Anterior cingulate cortex (tissue), 58 donors: ENCODE measurements around the gene ALG14.
"Not testable (repeated sequence)": the region's sequence is repeated elsewhere in the genome, so short reads cannot be mapped to it uniquely, and the experiment has no call there.

Experiments
- DNase-seq, 58 donors: peaks; one replicate each; lab custom pipeline; 2025; lab: John Stamatoyannopoulos, UW

Gene ALG14

GRCh38 chr1:94962409-94963265 lies 110.1 kb downstream of the ALG14 start:
- peak in 3 of 58 donors; percentile 1 to 2 (median 1) for DNase-seq

GRCh38 chr1:94961988-94962387 lies 110.8 kb downstream of the ALG14 start:
- DNase-seq: no peak

GRCh38 chr1:94961582-94961981 lies 111.2 kb downstream of the ALG14 start:
- DNase-seq: no peak

- no peak for DNase-seq
Measured at GRCh38 chr1:94958081-94958480, 114.7 kb downstream of the ALG14 start.

GRCh38 chr1:94955767-94956632 lies 116.8 kb downstream of the ALG14 start:
- DNase-seq: peak in 1 of 58 donors; percentile 10

- no peak for DNase-seq
Measured at GRCh38 chr1:94954263-94955220, 118.2 kb downstream of the ALG14 start.

GRCh38 chr1:94953746-94954145 lies 119.0 kb downstream of the ALG14 start:
- DNase-seq: no peak

- DNase-seq: no peak
Measured at GRCh38 chr1:94953107-94953506, 119.6 kb downstream of the ALG14 start.

GRCh38 chr1:94952539-94952938 lies 120.2 kb downstream of the ALG14 start:
- no peak for DNase-seq

- DNase-seq: no peak
Measured at GRCh38 chr1:94951509-94952208, 121.1 kb downstream of the ALG14 start.

GRCh38 chr1:94951046-94951445 lies 121.7 kb downstream of the ALG14 start:
- no peak for DNase-seq

- DNase-seq: no peak
Measured at GRCh38 chr1:94949681-94950661, 122.8 kb downstream of the ALG14 start.

GRCh38 chr1:94947437-94947836 lies 125.3 kb downstream of the ALG14 start:
- DNase-seq: no peak

- no peak for DNase-seq
Measured at GRCh38 chr1:94946886-94947285, 125.9 kb downstream of the ALG14 start.

- no peak for DNase-seq
Measured at GRCh38 chr1:94942171-94943128, 130.3 kb downstream of the ALG14 start.

- DNase-seq: not testable (repeated sequence)
Measured at GRCh38 chr1:94941480-94941879, 131.3 kb downstream of the ALG14 start.

GRCh38 chr1:94940738-94941137 lies 132.0 kb downstream of the ALG14 start:
- no peak for DNase-seq
